ENCODE measurements around the gene C9orf85. TPM values are rescaled to one million over a fixed set of nuclear protein-coding genes. Genes with fewer than 3 reads are reported as not detected.

C9orf85 gene
- total and polyA plus RNA-seq, 11 donors = 3.6 to 9.7 (median 4.8) TPM

GRCh38 chr9:71968541-71969090 is 57.2 kb downstream of the C9orf85 start:
- Histone ChIP-seq H3K27ac (no peak overlapping the region), H3K9me3 (peaks cover 0 to 24% (median 9%) of the 10 kb centered on the region in 12 donors), H3K36me3 (peaks cover 0 to 30% (median 19%) of the 10 kb centered on the region in 9 donors), H3K4me3 (no peak overlapping the region), H3K4me1 (no peaks in the 10 kb centered on the region), H3K27me3 (no peaks in the 10 kb centered on the region)
- no peak for ATAC-seq
- 86 to 88% (median 87%) methylated on average over 10 of the region's 10 CpGs for WGBS, 4 donors
- TF ChIP-seq POLR2A (IDR thresholded peaks at IDR 0.05) (no peak), CTCF (IDR thresholded peaks at IDR 0.05) (no peak)
- intact Hi-C loops (cut with DNase I) = loop anchor here in 2 of 10 donors (10.0 kb wide), 1 partner anchor 64 kb away; no protein-coding TSS in a partner anchor
- DNase-seq = no peak

GRCh38 chr9:71975833-71976232 is 64.4 kb downstream of the C9orf85 start:
- peaks cover 0 to 8% (median 4%) of the 10 kb centered on the region in 12 donors for H3K4me1 ChIP-seq
- DNase-seq (no peak), ATAC-seq (no peak)
- H3K4me3 ChIP-seq = no peak overlapping the region
- intact Hi-C loops (cut with DNase I) = loop anchor here in 2 of 10 donors (2.0 to 10.0 kb wide), 2 partner anchors 61 to 169 kb away; partner anchors contain the start of genes ABHD17B (in 1 of the 2) and C9orf85 (in 1 of the 2)
- H3K27me3 ChIP-seq = no peaks in the 10 kb centered on the region
- H3K27ac ChIP-seq = no peak overlapping the region
- TF ChIP-seq POLR2A (IDR thresholded peaks at IDR 0.05) (no peak), CTCF (IDR thresholded peaks at IDR 0.05) (peak in 9 of 12 donors; percentile 8 to 46 (median 31))
- H3K9me3 ChIP-seq = no peaks in the 10 kb centered on the region
- H3K36me3 ChIP-seq = peaks cover 0 to 34% (median 22%) of the 10 kb centered on the region in 9 donors

GRCh38 chr9:71977003-71977402 is 65.6 kb downstream of the C9orf85 start:
- ATAC-seq (no peak), DNase-seq (no peak)
- H3K9me3 ChIP-seq = no peaks in the 10 kb centered on the region
- no peak overlapping the region for H3K27ac ChIP-seq
- H3K27me3 ChIP-seq = no peaks in the 10 kb centered on the region
- intact Hi-C loops (cut with DNase I) = loop anchor here in 2 of 10 donors (2.0 to 10.0 kb wide), 2 partner anchors 62 to 170 kb away; partner anchors contain the start of genes ABHD17B (in 1 of the 2) and C9orf85 (in 1 of the 2)
- H3K4me3 ChIP-seq = no peak overlapping the region
- 64 to 76% (median 70%) methylated on average over 3 of the region's 3 CpGs for WGBS, 4 donors
- TF ChIP-seq POLR2A (IDR thresholded peaks at IDR 0.05) (no peak), CTCF (IDR thresholded peaks at IDR 0.05) (no peak)
- H3K36me3 ChIP-seq = peaks cover 0 to 29% (median 19%) of the 10 kb centered on the region in 9 donors
- H3K4me1 ChIP-seq = peaks cover 0 to 14% (median 6%) of the 10 kb centered on the region in 12 donors
